Activated CD4-positive, alpha-beta T cell treated with anti-CD3 and anti-CD28 coated beads, Interleukin-2, amount 50 U/mL, for 24 hours (primary cell): ENCODE data around the gene GSTM4.
"Not testable (repeated sequence)": the region's sequence is repeated elsewhere in the genome, so short reads cannot be mapped to it uniquely, and the experiment has no call there.

Source experiments
- DNase-seq, 2 donors: peaks; one replicate each; pipeline ENCODE4 v3.0.0-alpha.2; 2020; ENCODE audit warnings: low read depth in 1 of 2, low spot score in 1 of 2

The GSTM4 gene

GRCh38 chr1:109637446-109637845 is 18.5 kb upstream of the GSTM4 start:
- DNase-seq, result no peak

- no peak for DNase-seq
Measured at GRCh38 chr1:109639063-109639840, 16.6 kb upstream of the GSTM4 start.

GRCh38 chr1:109639841-109640184 is 16.1 kb upstream of the GSTM4 start:
- DNase-seq, result no peak

- peak; percentile 88 to 89 for DNase-seq
Measured at GRCh38 chr1:109640285-109640865, 15.5 kb upstream of the GSTM4 start.

- no peak for DNase-seq
Measured at GRCh38 chr1:109641078-109641740, 14.7 kb upstream of the GSTM4 start.

GRCh38 chr1:109641861-109642260 is 14.0 kb upstream of the GSTM4 start:
- no peak for DNase-seq

- DNase-seq, result no peak
Measured at GRCh38 chr1:109642626-109643025, 13.3 kb upstream of the GSTM4 start.

- DNase-seq, result peak; percentile 74 to 82
Measured at GRCh38 chr1:109643385-109644230, 12.3 kb upstream of the GSTM4 start.

GRCh38 chr1:109644670-109645069 is 11.2 kb upstream of the GSTM4 start:
- no peak for DNase-seq

- DNase-seq, result no peak
Measured at GRCh38 chr1:109649491-109649914, 6.4 kb upstream of the GSTM4 start.

GRCh38 chr1:109650609-109651008 is 5.3 kb upstream of the GSTM4 start:
- DNase-seq, result no peak

GRCh38 chr1:109652402-109652801 is 3.5 kb upstream of the GSTM4 start:
- DNase-seq, result no peak

GRCh38 chr1:109653306-109653705 is 2.6 kb upstream of the GSTM4 start:
- no peak for DNase-seq

GRCh38 chr1:109654519-109654918 is 1.4 kb upstream of the GSTM4 start:
- DNase-seq, result no peak

GRCh38 chr1:109657395-109657794 is 1.5 kb downstream of the GSTM4 start:
- no peak for DNase-seq

GRCh38 chr1:109657970-109658369 is 2.1 kb downstream of the GSTM4 start:
- no peak for DNase-seq

GRCh38 chr1:109658533-109659042 is 2.7 kb downstream of the GSTM4 start:
- no peak for DNase-seq

GRCh38 chr1:109659145-109659544 is 3.2 kb downstream of the GSTM4 start:
- DNase-seq, result no peak

- DNase-seq, result no peak
Measured at GRCh38 chr1:109659997-109660690, 4.2 kb downstream of the GSTM4 start.

- not testable (repeated sequence) for DNase-seq
Measured at GRCh38 chr1:109660691-109661026, 4.8 kb downstream of the GSTM4 start.

- DNase-seq, result no peak
Measured at GRCh38 chr1:109661391-109661790, 5.5 kb downstream of the GSTM4 start.
